Mucosa of descending colon (tissue), 3 donors: ENCODE data around the gene SNX22. TPM values are rescaled to one million over a fixed set of nuclear protein-coding genes. Genes with fewer than 3 reads are reported as not detected.

ENCODE experiments used
- ATAC-seq: fragments of 200-7000 bp; cut with Tn5 transposase; one replicate; pipeline ENCODE4 v1.9.1; 2020; ENCODE audit warnings: mild to moderate bottlenecking, moderate library complexity
- DNase-seq, 3 donors: peaks; one replicate each; pipeline ENCODE4 v3.0.0-alpha.2; 2020
- H3K36me3 ChIP-seq: fragments of 200-600 bp; one replicate; pipeline ENCODE4 v1.8.0; 2021; ENCODE audit warnings: low read depth, mild to moderate bottlenecking
- H3K4me1 ChIP-seq: fragments of 200-600 bp; one replicate; pipeline ENCODE4 v1.8.0; 2021; ENCODE audit warnings: low read depth, mild to moderate bottlenecking
- H3K4me3 ChIP-seq: fragments of 200-600 bp; one replicate; pipeline ENCODE4 v1.8.0; 2021; ENCODE audit warnings: mild to moderate bottlenecking
- H3K9me3 ChIP-seq: fragments of 200-600 bp; one replicate; pipeline ENCODE4 v1.8.0; 2021; ENCODE audit warnings: mild to moderate bottlenecking
- CTCF ChIP-seq: fragments of 200-600 bp; IDR thresholded peaks from one replicate; pipeline ENCODE4 v1.8.0; 2022; ENCODE audit warnings: antibody characterized with exemption, mild to moderate bottlenecking
- intact Hi-C, 2 donors: fragments of 100-400 bp; cut with DNase I in 1 of 2; cut with micrococcal nuclease in 1 of 2; formaldehyde crosslinking; loops; one replicate each; pipeline versions ENCODE4 v1.11.0 to v1.11.1; 2022; cut with DNase I, micrococcal nuclease
- total RNA-seq, 3 donors: library from RNA; stranded (reverse); fragmentation: NEBNext Ultra II Directional in 2 of 3; extraction: Animal tissue kit (Norgen Biotek cat#: 25700) in 2 of 3; gene quantifications; one replicate each; pipeline versions ENCODE4 v1.2.1 to v1.2.4, GENCODE V29; 2021 to 2023
- donor health status: DM: no; HTN: no; CAD: no; lungs with moderate emphysema.
- donor health status: DM: no; HTN: no; CAD: no.
- donor health status: DM: no; HTN: yes; CAD: no.

SNX22 gene
- total RNA-seq, 3 donors from 2014 or later, result 0.29 to 0.35 (median 0.29) TPM

- H3K4me1 ChIP-seq, result no peaks in the 10 kb centered on the region
- no peak for DNase-seq
These were observed 28.8 kb downstream of the SNX22 start for GRCh38 chr15:64180235-64180824.

GRCh38 chr15:64182859-64183370, 31.4 kb downstream of the SNX22 start:
- Histone ChIP-seq H3K9me3 (no peaks in the 10 kb centered on the region), H3K4me3 (no peak overlapping the region), H3K36me3 (no peaks in the 10 kb centered on the region), H3K4me1 (no peaks in the 10 kb centered on the region)
- ATAC-seq (peak; percentile 71), DNase-seq (no peak)
- intact Hi-C loops, result no loop called here
- no peak for TF ChIP-seq CTCF

More at GRCh38 chr15:64180235-64180824, 28.8 kb downstream of the SNX22 start:
- Histone ChIP-seq H3K9me3 (no peaks in the 10 kb centered on the region), H3K4me3 (no peak overlapping the region), H3K36me3 (no peaks in the 10 kb centered on the region)
- peak; percentile 20 for ATAC-seq
- no peak for TF ChIP-seq CTCF
- intact Hi-C loops, result no loop called here

- no peak for TF ChIP-seq CTCF
- Histone ChIP-seq H3K4me3 (no peak overlapping the region), H3K4me1 (no peaks in the 10 kb centered on the region), H3K9me3 (no peaks in the 10 kb centered on the region), H3K36me3 (no peaks in the 10 kb centered on the region)
- DNase-seq, result no peak
- no peak for ATAC-seq
- intact Hi-C loops, result no loop called here
These were observed 33.8 kb downstream of the SNX22 start for GRCh38 chr15:64185146-64185911.

DNA sequence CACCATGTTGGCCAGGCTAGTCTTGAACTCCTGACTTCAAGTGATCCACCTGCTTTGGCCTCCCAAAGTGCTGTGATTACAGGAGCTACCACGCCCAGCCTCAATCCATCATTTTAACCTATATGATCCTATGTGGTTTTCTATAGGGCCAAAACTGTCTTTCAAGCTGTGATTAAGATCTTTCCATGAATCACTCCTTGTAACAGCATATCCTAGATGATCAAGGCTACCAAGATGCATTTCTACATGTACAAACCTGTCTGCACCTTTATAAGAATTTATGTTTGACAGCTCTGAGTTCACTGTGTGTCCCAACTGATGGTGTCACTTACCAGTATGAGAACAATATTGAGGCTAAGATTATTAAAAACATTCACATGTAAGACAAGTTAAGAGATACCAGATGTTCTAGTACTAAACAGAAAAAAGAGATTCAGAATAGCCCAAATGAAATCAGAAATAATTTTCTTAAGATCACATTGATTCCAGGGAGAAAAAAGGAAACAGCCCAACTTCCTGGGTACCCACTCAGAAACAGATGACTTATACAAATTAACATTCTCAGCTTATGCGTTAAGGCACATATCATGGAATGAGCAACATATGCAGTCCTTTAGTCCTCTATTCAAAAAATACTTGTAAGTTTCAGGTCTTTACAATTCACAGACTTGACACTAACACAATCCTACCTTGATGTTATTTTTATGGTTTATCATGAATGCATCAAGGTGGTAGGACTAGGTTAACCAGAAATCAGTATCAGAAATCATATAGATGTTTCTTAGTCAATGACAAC, 36.1 kb downstream of the SNX22 start:
- intact Hi-C loops, result no loop called here

More for the DNA sequence above, 36.1 kb downstream of the SNX22 start:
- H3K9me3 ChIP-seq, result no peaks in the 10 kb centered on the region
- H3K4me3 ChIP-seq, result no peak overlapping the region
- TF ChIP-seq CTCF, result no peak
- H3K4me1 ChIP-seq, result no peaks in the 10 kb centered on the region
- H3K36me3 ChIP-seq, result no peaks in the 10 kb centered on the region
- no peak for ATAC-seq
- DNase-seq, result no peak
